ENCODE data around the gene ATPAF1.

The ATPAF1 gene

DNA sequence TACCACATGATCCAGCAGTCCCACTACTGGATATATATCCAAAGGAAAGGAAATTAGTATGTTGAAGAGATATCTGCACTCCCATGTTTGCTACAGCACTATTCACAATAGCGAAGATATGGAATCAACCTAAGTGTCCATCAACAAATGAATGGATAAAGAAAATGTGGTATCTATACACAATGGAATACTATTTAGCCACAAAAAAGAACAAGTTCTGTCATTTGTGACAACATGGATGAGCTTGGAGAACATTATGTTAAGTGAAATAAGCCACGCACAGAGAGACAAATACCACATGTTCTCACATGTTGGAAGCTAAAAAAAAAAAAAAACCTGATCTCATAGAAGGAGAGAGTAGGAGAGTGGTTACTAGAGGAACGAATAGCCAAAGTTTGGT is 17.7 kb downstream of the ATPAF1 start:
- no peak for DNase-seq (ENCODE audit: low read depth)

DNA sequence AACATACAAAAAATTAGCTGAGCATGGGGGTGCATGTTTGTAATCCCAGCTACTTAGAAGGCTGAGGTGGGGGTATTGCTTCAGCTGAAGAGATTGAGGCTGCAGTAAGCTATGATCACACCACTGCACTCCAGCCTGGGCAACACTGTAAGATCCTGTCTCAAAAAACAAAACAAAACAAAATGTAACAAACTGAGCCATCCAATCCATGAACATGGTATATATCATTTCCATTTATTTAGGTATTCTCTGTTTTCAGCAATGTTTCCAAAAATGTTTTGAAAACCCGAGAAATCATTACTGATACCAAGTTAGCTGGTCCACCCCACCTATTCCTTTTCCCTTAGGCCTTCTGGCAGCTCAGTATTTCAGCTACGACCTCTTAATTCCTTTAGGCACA is 18.4 kb downstream of the ATPAF1 start:
- no peak for DNase-seq (ENCODE audit: low read depth)

DNA sequence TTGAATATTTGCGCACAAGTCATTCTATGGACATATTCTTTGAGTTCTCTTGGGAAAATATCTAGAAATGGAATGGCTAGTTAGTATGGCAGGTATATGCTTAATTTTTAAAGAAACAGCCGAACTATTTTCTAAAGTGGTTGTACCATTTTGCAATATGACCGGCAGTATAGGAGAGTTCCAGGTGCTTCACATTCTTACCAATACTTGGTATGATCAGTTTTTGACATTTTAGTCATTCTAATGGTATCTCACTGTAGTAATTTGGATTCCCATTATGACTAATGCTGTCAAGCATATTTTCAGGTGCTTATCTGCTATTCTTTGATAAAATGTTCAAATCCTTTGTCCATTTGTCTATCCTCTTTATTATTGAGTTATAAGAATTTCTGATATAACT is 20.6 kb downstream of the ATPAF1 start:
- no peak for DNase-seq (ENCODE audit: low read depth)

DNA sequence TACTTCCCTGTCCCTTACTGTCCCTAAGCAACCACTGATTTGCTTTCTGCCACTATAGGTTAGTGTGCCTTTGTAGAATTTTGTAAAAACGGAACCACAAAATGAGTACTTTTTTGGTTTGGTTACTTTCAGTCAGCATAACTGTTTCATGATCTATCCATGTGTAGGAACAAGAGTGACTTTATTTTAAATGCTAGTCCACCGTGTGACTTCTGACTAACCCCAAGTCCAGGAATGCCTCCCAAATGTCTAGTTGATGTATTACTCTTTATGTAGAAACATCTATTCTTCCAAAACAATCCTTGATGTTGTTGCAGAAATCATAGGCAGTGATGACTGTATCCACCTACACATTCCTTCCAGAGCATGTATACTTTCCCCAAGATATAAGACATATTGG is 21.3 kb downstream of the ATPAF1 start:
- DNase-seq (ENCODE audit: low read depth), result no peak

DNA sequence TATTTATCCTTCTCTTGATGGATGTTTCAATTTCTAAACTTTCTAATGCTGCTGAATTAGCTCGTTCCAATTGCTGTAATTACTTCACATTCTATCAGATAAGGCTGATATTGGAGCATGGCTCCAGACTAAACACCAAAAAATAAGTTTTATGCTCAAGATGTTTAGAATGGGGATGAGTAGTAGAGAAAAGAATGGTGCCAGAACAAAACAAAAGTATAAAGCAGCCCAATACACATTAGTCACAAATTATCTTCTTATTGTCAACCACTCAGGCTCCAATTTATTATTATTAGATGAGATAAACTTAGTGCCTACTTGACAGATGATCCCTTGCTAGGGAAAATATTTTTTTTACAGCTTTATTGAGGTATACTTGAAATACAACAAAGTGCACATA is 21.8 kb downstream of the ATPAF1 start:
- DNase-seq (ENCODE audit: low read depth), result no peak

DNA sequence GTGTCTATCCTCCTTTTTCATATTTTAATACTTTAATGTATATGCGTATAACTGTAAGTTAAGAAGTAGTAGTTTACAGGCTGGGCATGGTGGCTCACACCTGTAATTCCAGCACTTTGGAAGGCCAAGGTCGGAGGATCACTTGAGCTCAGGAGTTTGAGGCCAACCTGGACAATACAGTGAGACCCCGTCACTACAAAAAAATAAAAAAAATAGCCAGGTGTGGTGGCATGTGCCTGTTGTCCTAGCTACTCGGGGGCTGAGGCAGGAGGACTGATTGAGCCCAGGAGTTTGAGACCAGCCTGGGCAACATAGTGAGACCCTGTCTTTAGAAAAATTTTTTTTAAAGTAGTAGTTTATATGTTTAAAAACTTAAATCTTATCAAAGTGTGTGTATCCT is 22.3 kb downstream of the ATPAF1 start:
- no peak for DNase-seq (ENCODE audit: low read depth)

DNA sequence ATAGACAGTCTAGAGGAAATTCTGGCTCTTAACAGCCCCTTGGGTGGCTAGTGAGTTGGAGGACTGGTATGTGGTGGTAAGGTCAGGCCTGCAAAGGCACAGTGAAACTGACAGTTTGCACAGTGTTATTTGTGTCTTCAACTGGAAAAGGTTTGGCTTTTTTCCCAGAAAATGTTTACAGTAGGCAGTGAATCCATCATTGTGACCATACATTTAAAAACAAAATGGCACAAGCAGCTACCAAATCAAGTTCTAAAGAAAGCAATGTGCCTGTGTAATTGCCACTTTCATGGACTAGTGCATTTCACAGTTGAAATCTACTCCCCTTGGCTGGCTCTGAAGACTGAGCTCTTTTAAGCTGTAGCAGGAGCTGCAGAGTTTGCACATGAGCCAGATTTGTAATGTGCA is 24.8 kb downstream of the ATPAF1 start:
- DNase-seq (ENCODE audit: low read depth), result peak; percentile 53

DNA sequence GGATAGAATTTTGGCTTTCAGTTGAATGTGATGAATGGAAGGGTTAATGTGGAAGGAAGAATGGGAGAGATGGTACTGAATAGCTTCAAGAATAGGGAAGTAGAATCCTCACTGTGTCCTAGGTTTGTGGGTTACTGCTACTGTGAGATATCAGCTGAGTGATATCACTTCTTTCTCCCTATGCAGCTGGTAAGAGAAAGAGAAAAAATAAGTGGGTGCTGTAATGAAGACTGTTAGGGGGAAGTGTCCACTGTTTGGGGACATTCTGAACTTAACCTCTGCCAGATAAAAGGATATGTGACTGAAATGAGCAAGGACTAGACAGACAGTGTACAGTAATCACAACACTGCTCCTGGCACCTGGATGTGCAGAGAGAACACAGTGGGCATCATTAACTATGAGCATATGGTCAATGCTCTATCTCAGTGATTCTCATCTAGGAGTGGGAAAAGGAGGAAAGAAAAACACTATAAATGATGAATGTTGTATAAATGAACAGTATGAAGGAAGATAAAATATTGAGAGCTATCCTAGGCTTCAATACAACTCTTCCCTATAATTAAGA is 26.0 kb downstream of the ATPAF1 start:
- no peak for DNase-seq (ENCODE audit: low read depth)

DNA sequence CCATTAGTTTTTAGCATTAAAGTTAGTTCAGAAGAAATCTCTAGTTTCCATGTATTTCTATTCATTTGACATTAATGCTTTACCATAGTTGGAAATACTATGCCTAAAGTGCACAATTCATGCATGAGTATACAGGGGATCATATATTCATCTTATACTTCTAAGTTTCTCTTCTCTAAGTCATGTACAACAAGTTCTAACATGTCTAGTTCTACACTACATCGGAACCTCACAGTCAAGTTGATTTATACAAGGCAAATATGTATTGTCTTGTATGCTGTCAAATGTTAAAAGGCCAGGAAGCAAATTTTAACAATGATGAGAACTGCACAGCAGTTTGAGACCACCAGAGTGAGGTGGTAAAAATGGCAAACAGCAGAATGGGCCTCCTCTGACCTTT is 28.6 kb downstream of the ATPAF1 start:
- no peak for DNase-seq (ENCODE audit: low read depth)

DNA sequence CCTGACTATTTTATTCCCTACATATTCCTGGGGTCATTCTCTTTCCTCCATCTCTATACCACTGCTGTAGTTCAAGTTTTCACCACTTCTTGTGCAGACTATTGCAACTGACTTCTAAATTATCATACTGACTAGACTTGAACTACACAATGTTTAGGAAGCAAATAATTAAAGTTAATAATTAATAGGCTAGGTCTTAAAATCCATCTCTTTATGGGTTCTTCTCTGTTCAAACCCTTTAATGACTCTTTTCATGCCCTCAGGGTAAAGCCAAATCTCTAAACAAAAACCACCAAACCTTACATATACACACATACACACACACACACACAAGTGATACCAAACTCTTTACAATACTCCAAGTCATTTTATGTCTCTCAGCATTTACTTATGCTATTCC is 29.2 kb downstream of the ATPAF1 start:
- DNase-seq (ENCODE audit: low read depth), result no peak

DNA sequence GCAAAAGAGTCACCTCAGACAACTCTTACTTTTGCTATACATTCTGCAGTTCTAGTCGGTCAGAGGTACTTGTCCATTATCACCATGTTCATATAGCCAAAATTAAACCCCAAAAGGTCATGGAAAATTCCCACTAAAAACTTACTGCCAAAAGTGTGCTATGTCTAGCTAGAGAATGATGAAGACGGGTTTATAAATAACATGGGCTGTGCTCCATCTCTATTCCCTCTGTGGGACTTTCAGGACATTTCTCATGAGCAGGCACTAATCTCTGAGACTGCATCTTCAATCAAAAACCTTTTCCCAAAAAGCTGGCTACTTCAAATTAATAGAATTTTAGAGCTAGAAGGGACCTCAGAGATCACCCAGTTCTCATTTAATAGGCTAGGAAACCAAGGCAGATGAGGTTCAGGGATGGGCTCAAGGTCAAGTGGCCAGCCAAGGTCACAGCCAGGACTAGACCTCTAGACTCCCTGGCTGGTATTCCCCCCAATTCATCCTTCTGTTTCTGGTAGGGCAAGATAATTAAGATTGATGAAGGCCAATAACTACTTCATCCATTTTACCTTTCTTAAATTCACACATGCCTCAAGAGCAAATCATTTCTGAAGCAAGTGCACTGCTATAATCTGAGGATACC is 30.6 kb downstream of the ATPAF1 start:
- DNase-seq (ENCODE audit: low read depth), result no peak

DNA sequence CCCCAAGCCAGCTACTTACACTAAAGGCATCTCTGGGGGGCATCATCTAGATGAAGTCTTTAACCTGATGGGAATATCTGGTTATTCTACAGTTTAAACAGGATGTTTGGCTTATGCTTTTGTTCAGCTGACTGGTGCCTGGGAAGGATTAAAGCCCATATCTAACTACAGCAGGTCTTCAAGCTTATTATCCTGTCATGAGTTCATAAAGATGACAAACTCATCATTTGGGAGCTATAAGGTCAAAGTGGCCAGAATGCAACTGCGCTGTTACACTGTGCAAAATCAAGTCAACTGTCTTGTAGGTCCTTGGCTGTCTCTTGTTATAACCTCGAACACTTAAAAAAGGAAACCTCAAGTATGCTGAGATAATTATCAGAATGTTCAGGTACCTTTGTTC is 33.0 kb downstream of the ATPAF1 start:
- no peak for DNase-seq (ENCODE audit: low read depth)

DNA sequence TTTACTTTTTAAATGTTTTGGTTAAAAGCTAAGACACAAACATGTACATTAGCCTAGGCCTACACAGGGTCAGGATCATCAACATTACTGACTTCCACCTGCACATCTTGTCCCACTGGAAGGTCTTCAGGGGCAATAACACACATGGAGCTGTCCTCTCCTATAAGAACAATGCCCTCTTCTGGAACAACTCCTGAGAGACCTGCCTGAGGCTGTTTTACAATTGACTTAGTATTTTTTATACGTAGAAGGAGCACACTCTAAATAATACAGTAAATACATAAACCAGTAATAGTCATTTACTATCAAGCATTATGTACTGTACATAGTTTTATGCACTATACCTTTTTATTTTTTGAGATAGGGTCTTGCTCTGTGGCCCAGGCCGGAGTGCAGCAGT is 37.4 kb downstream of the ATPAF1 start:
- DNase-seq (ENCODE audit: low read depth), result no peak

DNA sequence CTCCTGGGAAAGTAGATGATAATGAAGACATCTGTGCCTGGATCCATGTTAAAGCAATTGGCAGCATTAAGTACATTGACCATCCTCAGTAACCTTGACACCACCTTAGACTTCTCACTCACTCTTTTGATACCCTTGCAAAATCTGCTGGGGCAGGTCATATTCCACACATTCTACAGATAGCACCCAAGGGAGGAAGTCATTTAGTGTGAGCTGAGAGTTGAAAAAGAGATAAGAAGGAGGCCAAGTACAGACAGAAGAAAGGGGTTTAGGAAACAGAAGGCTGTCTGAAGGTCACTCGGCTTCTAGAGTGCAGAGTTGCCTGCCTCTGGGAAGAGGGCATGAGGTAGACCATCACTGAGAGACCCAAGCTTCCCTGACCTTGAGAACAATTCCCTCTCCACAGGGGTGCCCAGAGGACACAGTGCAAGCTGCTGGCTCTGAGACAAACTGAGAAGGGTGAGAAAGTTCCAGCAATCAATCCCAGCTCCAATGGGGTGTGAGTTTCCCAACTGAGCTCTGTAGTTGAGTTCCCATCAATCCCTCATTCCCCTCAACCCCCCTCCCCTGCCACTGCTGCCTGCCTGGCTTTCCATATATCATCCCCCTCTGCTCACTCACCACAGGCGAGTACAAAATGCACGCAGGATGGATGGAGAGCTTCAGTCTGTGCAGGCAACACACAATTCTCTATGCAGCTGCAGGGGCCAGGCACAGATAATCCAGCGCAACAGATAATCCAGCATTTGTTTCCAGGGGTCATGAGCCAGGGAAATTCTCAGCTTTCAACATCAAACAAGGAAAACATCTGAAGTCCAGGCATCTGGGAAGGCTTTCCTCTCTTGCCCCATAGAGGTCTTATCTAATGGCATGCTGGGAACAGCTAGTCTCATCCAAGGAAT is 44.2 kb downstream of the ATPAF1 start:
- DNase-seq (ENCODE audit: low read depth), result no peak

DNA sequence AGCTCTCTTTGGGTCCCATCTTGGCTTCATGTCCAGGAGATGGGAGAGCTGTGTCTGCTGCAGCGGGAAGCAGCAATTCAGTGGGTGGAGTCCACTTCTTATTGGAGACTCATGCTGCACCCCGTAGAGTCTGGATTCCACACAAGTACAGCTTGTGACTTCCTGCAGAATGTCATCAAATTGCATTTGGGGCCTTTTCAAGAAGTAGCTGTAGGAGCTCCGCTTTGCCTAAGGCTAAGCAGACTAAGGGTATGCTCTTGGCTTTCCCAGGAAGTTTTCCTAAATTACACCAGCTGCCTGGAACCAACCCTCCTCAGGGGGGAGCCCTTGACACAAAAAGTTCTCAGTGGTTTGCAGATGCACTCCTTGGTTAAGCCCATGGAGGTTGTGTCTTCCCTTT is 45.8 kb downstream of the ATPAF1 start:
- DNase-seq (ENCODE audit: low read depth), result no peak

DNA sequence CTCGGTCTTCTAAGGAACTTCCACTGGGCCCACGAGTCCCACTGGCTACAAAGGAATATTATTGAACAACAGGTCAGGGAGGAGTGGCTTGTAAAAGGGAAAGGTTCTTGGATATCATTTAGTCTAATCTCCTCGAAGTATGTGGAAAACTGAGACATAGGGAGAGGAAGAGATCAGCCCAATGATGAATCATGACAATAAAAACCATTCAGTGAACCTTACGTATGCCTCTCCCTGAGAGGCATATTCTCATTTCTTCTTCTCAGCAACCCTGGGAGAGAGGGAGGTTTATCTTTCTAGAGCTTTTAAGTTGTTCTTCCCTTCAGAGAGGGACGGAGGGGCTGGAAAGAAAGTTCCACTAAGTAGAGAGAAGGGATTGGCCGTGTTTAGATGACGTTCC is 46.2 kb downstream of the ATPAF1 start:
- no peak for DNase-seq (ENCODE audit: low read depth)

DNA sequence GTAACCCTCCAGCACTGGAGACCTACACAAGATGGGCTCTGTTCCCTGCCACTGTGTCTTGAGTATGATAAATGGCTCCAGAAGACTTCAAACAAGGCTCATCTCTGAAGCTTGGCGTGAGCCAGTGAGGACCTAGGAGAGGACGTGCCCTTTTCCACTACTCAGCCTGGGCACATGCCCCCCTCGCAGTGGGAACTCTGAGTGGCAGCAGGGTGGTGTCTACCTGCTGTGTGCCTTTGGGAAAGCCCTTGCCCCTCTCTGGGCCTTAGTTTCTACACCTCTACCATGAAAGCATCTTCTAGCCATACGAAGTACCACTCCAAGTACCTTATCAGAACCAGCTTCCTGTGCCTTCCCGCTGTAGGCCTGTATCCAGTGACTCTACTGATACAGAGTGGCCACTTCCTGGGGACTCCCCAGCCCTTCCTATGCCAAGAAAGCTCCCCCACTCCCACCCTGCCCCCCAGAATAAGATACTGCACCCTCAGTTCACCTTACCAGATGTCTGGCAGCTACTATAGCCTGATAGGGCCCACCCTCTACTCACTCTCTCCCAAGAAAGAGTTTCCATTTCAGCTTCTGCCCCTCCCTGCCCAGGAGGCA is 48.4 kb downstream of the ATPAF1 start:
- no peak for DNase-seq (ENCODE audit: low read depth)

DNA sequence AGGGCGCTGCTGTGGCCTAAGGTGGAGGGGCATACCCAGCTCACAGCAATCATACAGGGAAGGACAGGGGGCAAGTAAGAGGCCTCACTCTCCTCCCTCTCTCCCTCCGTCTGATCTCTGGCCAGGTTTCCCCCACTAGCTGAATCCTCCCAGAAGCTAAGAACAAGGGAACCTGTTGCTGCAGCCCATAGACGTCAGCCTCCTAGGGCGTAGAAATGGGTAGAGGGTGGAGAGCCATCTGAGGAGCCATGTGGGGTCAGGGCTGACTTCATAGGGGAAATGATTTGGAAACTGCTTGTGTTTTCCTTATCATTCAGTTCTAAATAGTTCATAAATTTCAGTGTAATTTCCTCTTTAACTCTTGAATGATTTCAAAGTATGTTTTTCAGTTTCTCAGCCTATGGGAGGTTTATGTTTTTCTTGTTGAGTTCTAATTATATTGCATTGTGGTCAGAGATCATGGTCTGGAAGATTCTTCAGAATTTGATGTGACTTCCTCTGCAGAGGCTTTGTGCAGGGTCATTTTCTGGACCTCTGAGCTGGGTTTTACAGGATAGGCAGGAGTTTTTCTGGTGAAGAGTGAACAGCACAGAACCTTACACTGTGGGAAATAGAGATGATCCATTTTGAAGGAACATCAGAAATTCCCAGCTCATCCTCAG is 49.3 kb downstream of the ATPAF1 start:
- DNase-seq (ENCODE audit: low read depth), result no peak

DNA sequence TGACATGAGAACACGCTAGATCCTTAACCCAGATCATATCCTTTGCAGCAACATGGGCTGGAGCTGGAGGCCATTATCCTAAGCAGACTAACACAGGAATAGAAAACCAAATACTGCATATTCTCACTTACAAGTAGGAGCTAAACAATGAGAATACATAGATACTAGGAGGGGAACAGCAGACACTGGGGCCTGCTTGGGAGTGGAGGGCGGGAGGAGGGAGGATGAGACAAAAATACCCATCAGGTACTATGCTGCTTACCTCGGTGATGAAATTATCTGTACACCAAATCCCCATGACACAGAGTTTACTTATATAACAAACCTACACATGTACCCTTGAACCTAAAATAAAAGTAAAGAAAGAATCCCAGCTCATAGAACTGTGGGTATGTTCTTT is 50.3 kb downstream of the ATPAF1 start:
- DNase-seq (ENCODE audit: low read depth), result no peak

DNA sequence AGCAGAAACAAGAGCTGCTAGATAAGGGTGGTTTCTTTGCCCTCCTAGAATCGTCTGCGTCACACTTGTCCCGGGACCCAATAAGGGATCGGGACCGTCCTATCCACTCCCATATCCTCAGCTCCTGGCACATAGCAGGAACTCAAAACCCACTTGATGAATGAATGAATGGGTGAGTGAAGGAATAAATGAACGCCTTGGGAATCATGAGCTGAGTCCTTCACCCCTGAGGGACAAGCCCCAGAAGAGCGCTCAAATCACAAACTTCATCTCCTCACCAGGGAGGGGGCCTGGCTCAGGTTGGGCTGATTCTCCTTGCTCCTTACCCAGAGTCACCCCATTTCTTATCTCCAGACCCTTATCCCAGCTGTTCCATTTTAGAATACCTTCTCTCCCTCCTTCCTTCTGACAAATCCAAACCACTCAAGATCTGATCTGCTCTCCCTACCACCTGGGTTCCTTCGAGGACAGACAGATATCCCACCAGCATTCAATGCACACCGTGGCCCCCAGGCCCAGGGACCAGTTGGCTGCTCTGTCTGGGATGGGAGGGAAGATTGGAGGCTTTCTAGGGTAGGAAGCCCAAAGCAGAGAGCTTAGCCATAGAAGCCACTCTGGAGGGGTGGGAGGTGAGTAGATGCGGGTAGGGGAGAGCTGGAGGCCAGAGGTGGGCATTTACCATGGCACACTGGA is 50.9 kb downstream of the ATPAF1 start:
- no peak for DNase-seq (ENCODE audit: low read depth)

DNA sequence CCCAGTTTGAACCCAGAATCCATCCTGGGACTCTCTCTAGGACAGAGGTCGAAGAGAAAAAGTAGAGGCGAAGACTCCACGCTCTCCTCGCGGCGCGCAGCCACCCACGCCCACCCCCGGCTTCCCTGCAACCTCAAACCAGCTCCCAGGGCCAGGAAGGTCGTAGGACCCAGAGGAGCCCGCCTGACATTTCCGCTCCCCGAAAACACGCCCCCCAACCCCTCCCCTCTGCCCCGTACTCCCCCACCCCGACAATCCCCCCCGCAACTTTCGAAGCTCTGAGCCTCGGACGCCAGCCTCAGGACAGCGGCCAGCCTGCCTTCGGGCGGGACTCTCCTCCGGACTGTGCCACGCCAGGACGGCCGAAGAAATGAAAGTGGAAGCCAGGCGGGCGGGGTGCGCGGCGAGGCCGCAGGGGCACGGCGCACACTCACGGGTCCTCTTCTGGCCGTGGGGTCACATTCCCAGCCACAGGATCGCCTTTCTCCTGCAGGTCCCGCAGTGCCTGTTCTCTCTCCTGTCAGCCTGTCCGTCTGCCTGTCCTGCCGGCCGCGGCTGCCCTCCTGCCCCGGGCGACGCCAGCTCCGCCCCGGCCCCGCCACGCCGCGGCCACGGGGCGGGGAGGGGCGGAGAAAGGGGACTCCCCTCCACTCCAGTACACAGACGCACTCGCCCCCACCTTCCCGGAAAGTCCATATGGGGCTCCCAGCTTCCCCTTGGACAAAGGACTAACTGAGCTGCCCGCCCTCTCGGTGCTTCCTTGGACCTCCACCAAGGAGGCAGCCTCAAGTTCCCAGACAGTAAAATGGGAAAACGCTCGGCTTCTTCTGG is 51.7 kb downstream of the ATPAF1 start, which contains the start of gene MOB3C:
Gene MOB3C (minus strand): TSS at position 535 of the 831 bp plus-strand sequence. CDS start 3,490 bp downstream, outside the sequence.
- peak; percentile 41 for DNase-seq (ENCODE audit: low read depth)
